Naive thymus-derived CD8-positive, alpha-beta T cell (primary cell): Measurements from ENCODE around the gene POLR1D. TPM values are rescaled to one million over a fixed set of nuclear protein-coding genes. Genes with fewer than 3 reads are reported as not detected.
"Not testable (repeated sequence)": the region's sequence is repeated elsewhere in the genome, so short reads cannot be mapped to it uniquely, and the experiment has no call there.

Source experiments
- ATAC-seq, 2 donors: fragments of 150-1000 bp; cut with Tn5 transposase in 1 of 2; sonication (Bioruptor Pico), chemical (Tn5 transposase) in 1 of 2; 1 replicate in 1 of 2; 2 replicates in 1 of 2; pipeline ENCODE4 v1.10.0; 2021; ENCODE audit warnings: mild to moderate bottlenecking in 2 of 2, moderate library complexity in 2 of 2
- POLR2A ChIA-PET: fragments of 350-600 bp; sonication (Branson Sonifier 250); formaldehyde crosslinking; loops from one replicate; lab custom pipeline; 2021; ENCODE audit warnings: antibody characterized with exemption; lab: Charles Lee
- DNase-seq, 10 donors: peaks; one replicate each; pipeline versions ENCODE4 v3.0.0 to v3.0.0-alpha.2; 2020 to 2022
- H3K27ac Mint-ChIP-seq, 10 donors: one replicate each; pipeline ENCODE4 v1.8.0; 2020 to 2022; ENCODE audit warnings: mild to moderate bottlenecking in 10 of 10, mixed read lengths in 10 of 10, moderate library complexity in 4 of 10, inconsistent platforms in 1 of 10
- H3K27me3 Mint-ChIP-seq, 5 donors: one replicate each; pipeline ENCODE4 v1.8.0; 2021 to 2022; ENCODE audit warnings: mixed read lengths in 5 of 5
- H3K36me3 Mint-ChIP-seq, 3 donors: one replicate each; pipeline ENCODE4 v1.8.0; 2020 to 2022; ENCODE audit warnings: mixed read lengths in 3 of 3, mild to moderate bottlenecking in 2 of 3, inconsistent platforms in 1 of 3
- H3K4me1 Mint-ChIP-seq, 4 donors: one replicate each; pipeline ENCODE4 v1.8.0; 2021 to 2022; ENCODE audit warnings: mixed read lengths in 4 of 4
- H3K4me3 Mint-ChIP-seq, 10 donors: one replicate each; pipeline ENCODE4 v1.8.0; 2020 to 2022; ENCODE audit warnings: mild to moderate bottlenecking in 10 of 10, mixed read lengths in 10 of 10, moderate library complexity in 6 of 10, inconsistent platforms in 1 of 10
- H3K9me3 Mint-ChIP-seq, 9 donors: one replicate each; pipeline ENCODE4 v1.8.0; 2020 to 2022; ENCODE audit warnings: mixed read lengths in 9 of 9, mild to moderate bottlenecking in 3 of 9, inconsistent platforms in 1 of 9, moderate library complexity in 1 of 9
- polyA plus RNA-seq, 3 donors: library from polyadenylated mRNA; unstranded; fragments of 300-500 nt; fragmentation: Illumina TruSeq; gene quantifications; one replicate each; pipeline ENCODE4 v1.2.3, GENCODE V29; 2021
- total RNA-seq, 8 experiments: library from RNA in 2 of 8; stranded (reverse) in 2 of 8; gene quantifications; one replicate each; pipeline ENCODE4 v1.2.3 and lab custom pipeline; 2021 to 2026

The POLR1D gene
- total and polyA plus RNA-seq, 5 experiments from 2014 or later: 115 to 165 (median 136) TPM

GRCh38 chr13:27619728-27620376 lies 1.8 kb upstream of the POLR1D start:
- POLR2A ChIA-PET: interaction anchor here (1.0 to 4.1 kb wide), 11 partner anchors 7 to 369 kb away, joined by 3 to 106 read pairs (median 6); partner anchors contain the start of genes GTF3A, MTIF3 and RPL21
- H3K27me3 Mint-ChIP-seq: no peaks in the 10 kb centered on the region
- ATAC-seq: peak; percentile 22 to 31
- peak overlapping the region in 9 of 10 donors; percentile 73 to 95 (median 92) for H3K27ac Mint-ChIP-seq
- DNase-seq: peak in 9 of 10 donors; percentile 21 to 63 (median 36)
- peaks cover 22 to 65% (median 59%) of the 10 kb centered on the region in 4 donors for H3K4me1 Mint-ChIP-seq
- H3K36me3 Mint-ChIP-seq: peaks cover 2 to 19% (median 8%) of the 10 kb centered on the region in 3 donors
- peak overlapping the region; percentile 83 to 97 (median 95) for H3K4me3 Mint-ChIP-seq
- H3K9me3 Mint-ChIP-seq: peaks cover 0 to 2% (median 0%) of the 10 kb centered on the region in 9 donors

- Mint-ChIP-seq H3K4me3 (peak within 1 kb of the TSS; percentile 83 to 97 (median 96)), H3K4me1 (peaks cover 29 to 70% (median 63%) of the 10 kb centered on the region in 4 donors), H3K9me3 (no peaks in the 10 kb centered on the region), H3K27ac (peak within 1 kb of the TSS; percentile 88 to 99 (median 98)), H3K36me3 (peaks cover 5 to 26% (median 8%) of the 10 kb centered on the region in 3 donors), H3K27me3 (no peaks in the 10 kb centered on the region)
- POLR2A ChIA-PET: interaction anchor here (0.8 to 4.1 kb wide), 18 partner anchors 8 to 519 kb away, joined by 3 to 106 read pairs (median 4); partner anchors contain the start of genes GTF3A, MTIF3 and RPL21
- peak; percentile 93 to 97 (median 96) for DNase-seq
- peak; percentile 82 to 85 for ATAC-seq
These were observed 1.1 kb upstream of the POLR1D start, which contains the start of gene LNX2 for GRCh38 chr13:27620377-27621115. Gene LNX2, minus strand, starts transcription at chr13:27620529. Its CDS starts 38,826 bp downstream, at chr13:27581703.

GRCh38 chr13:27621116-27621365 lies 651 bp upstream of the POLR1D start:
- POLR2A ChIA-PET: interaction anchor here (0.8 to 4.1 kb wide), 18 partner anchors 9 to 518 kb away, joined by 3 to 106 read pairs (median 4); partner anchors contain the start of genes GTF3A, MTIF3 and RPL21
- DNase-seq (no peak), ATAC-seq (peak in 1 of 2 donors; percentile 8)
- Mint-ChIP-seq H3K9me3 (no peaks in the 10 kb centered on the region), H3K4me3 (peak overlapping the region; percentile 83 to 96 (median 94)), H3K27ac (peak overlapping the region; percentile 88 to 99 (median 98)), H3K36me3 (peaks cover 5 to 30% (median 8%) of the 10 kb centered on the region in 3 donors), H3K4me1 (peaks cover 32 to 71% (median 66%) of the 10 kb centered on the region in 4 donors), H3K27me3 (no peaks in the 10 kb centered on the region)

- Mint-ChIP-seq H3K4me3 (peak overlapping the region; percentile 83 to 97 (median 92)), H3K27me3 (no peaks in the 10 kb centered on the region), H3K27ac (peak overlapping the region; percentile 78 to 99 (median 90)), H3K9me3 (no peaks in the 10 kb centered on the region), H3K36me3 (peaks cover 5 to 36% (median 8%) of the 10 kb centered on the region in 3 donors), H3K4me1 (peaks cover 34 to 79% (median 74%) of the 10 kb centered on the region in 4 donors)
- DNase-seq: no peak
- POLR2A ChIA-PET: interaction anchor here (0.8 to 4.1 kb wide), 9 partner anchors 9 to 1400 kb away, joined by 3 to 106 read pairs (median 4); partner anchors contain the start of genes GTF3A, MTIF3 and RNF6
- ATAC-seq: no peak
These were observed 569 bp downstream of the POLR1D start for GRCh38 chr13:27622102-27622820.

GRCh38 chr13:27622881-27623280 lies 1.2 kb downstream of the POLR1D start:
- peaks cover 5 to 42% (median 8%) of the 10 kb centered on the region in 3 donors for H3K36me3 Mint-ChIP-seq
- H3K27me3 Mint-ChIP-seq: no peaks in the 10 kb centered on the region
- DNase-seq (no peak), ATAC-seq (no peak)
- peaks cover 34 to 79% (median 74%) of the 10 kb centered on the region in 4 donors for H3K4me1 Mint-ChIP-seq
- POLR2A ChIA-PET: interaction anchor here (0.8 to 4.1 kb wide), 5 partner anchors 9 to 1401 kb away, joined by 3 to 106 read pairs (median 4); partner anchors contain the start of genes GTF3A, MTIF3 and RNF6
- peak overlapping the region in 7 of 10 donors; percentile 40 to 96 (median 88) for H3K27ac Mint-ChIP-seq
- no peaks in the 10 kb centered on the region for H3K9me3 Mint-ChIP-seq
- peak overlapping the region; percentile 83 to 97 (median 92) for H3K4me3 Mint-ChIP-seq

GRCh38 chr13:27624071-27624470 lies 2.4 kb downstream of the POLR1D start:
- peaks cover 5 to 48% (median 8%) of the 10 kb centered on the region in 3 donors for H3K36me3 Mint-ChIP-seq
- H3K4me1 Mint-ChIP-seq: peaks cover 36 to 73% (median 70%) of the 10 kb centered on the region in 4 donors
- POLR2A ChIA-PET: no interaction called here
- DNase-seq: no peak
- peak overlapping the region in 6 of 10 donors; percentile 8 to 83 (median 31) for H3K4me3 Mint-ChIP-seq
- H3K27ac Mint-ChIP-seq: peak overlapping the region in 1 of 10 donors; percentile 4
- no peaks in the 10 kb centered on the region for H3K27me3 Mint-ChIP-seq
- H3K9me3 Mint-ChIP-seq: no peaks in the 10 kb centered on the region
- no peak for ATAC-seq

GRCh38 chr13:27625839-27626238 lies 4.1 kb downstream of the POLR1D start:
- Mint-ChIP-seq H3K4me1 (peaks cover 39 to 74% (median 71%) of the 10 kb centered on the region in 4 donors), H3K4me3 (no peak overlapping the region), H3K9me3 (no peaks in the 10 kb centered on the region), H3K27ac (peak overlapping the region in 3 of 10 donors; percentile 1 to 49 (median 4)), H3K36me3 (peaks cover 5 to 52% (median 8%) of the 10 kb centered on the region in 3 donors), H3K27me3 (no peaks in the 10 kb centered on the region)
- POLR2A ChIA-PET: no interaction called here
- DNase-seq (no peak), ATAC-seq (no peak)

GRCh38 chr13:27627380-27627779 lies 5.7 kb downstream of the POLR1D start:
- DNase-seq (no peak), ATAC-seq (no peak)
- no peak overlapping the region for H3K4me3 Mint-ChIP-seq
- H3K36me3 Mint-ChIP-seq: peaks cover 5 to 66% (median 8%) of the 10 kb centered on the region in 3 donors
- H3K9me3 Mint-ChIP-seq: no peaks in the 10 kb centered on the region
- H3K4me1 Mint-ChIP-seq: peaks cover 46 to 85% (median 82%) of the 10 kb centered on the region in 4 donors
- peak overlapping the region in 1 of 10 donors; percentile 2 for H3K27ac Mint-ChIP-seq
- POLR2A ChIA-PET: no interaction called here
- H3K27me3 Mint-ChIP-seq: no peaks in the 10 kb centered on the region

- no peak for ATAC-seq
- H3K4me3 Mint-ChIP-seq: no peak overlapping the region
- POLR2A ChIA-PET: no interaction called here
- DNase-seq: no peak
- no peaks in the 10 kb centered on the region for H3K9me3 Mint-ChIP-seq
- no peaks in the 10 kb centered on the region for H3K27me3 Mint-ChIP-seq
- peaks cover 5 to 66% (median 14%) of the 10 kb centered on the region in 3 donors for H3K36me3 Mint-ChIP-seq
- H3K4me1 Mint-ChIP-seq: peaks cover 49 to 85% (median 80%) of the 10 kb centered on the region in 4 donors
- H3K27ac Mint-ChIP-seq: peak overlapping the region in 3 of 10 donors; percentile 2 to 54 (median 10)
These were observed 6.4 kb downstream of the POLR1D start for GRCh38 chr13:27628081-27628480.

- DNase-seq, H3K4me3 Mint-ChIP-seq, H3K9me3 Mint-ChIP-seq, ATAC-seq, POLR2A ChIA-PET, H3K27me3 Mint-ChIP-seq: not testable (repeated sequence)
- H3K4me1 Mint-ChIP-seq: peaks cover 44 to 81% (median 80%) of the 10 kb centered on the region in 4 donors
- peak overlapping the region in 1 of 10 donors; percentile 2 for H3K27ac Mint-ChIP-seq
- H3K36me3 Mint-ChIP-seq: peaks cover 5 to 62% (median 14%) of the 10 kb centered on the region in 3 donors
These were observed 7.1 kb downstream of the POLR1D start for GRCh38 chr13:27628766-27629165.

GRCh38 chr13:27631156-27631555 lies 9.5 kb downstream of the POLR1D start:
- no peak for ATAC-seq
- peaks cover 0 to 51% (median 6%) of the 10 kb centered on the region in 3 donors for H3K36me3 Mint-ChIP-seq
- no peak overlapping the region for H3K4me3 Mint-ChIP-seq
- H3K27me3 Mint-ChIP-seq: no peaks in the 10 kb centered on the region
- POLR2A ChIA-PET: interaction anchor here (1.0 kb wide), 1 partner anchor 9 kb away, joined by 4 read pairs; the partner anchor contains the start of gene POLR1D
- peaks cover 33 to 76% (median 73%) of the 10 kb centered on the region in 4 donors for H3K4me1 Mint-ChIP-seq
- no peaks in the 10 kb centered on the region for H3K9me3 Mint-ChIP-seq
- H3K27ac Mint-ChIP-seq: peak overlapping the region in 4 of 10 donors; percentile 6 to 37 (median 34)
- DNase-seq: no peak
